Bladder microvascular endothelial cell (primary cell): ENCODE results near the gene KIF26A. TPM values are rescaled to one million over a fixed set of nuclear protein-coding genes. Genes with fewer than 3 reads are reported as not detected.

Source experiments
- total RNA-seq: library from RNA; depleted of rRNA; stranded (reverse); fragments of >200 nt; gene quantifications from 2 replicates; pipeline ENCODE4 v1.2.3, GENCODE V29; 2014

KIF26A gene
- 7.0 and 18.6 TPM in 2 replicates for total RNA-seq

DNA sequence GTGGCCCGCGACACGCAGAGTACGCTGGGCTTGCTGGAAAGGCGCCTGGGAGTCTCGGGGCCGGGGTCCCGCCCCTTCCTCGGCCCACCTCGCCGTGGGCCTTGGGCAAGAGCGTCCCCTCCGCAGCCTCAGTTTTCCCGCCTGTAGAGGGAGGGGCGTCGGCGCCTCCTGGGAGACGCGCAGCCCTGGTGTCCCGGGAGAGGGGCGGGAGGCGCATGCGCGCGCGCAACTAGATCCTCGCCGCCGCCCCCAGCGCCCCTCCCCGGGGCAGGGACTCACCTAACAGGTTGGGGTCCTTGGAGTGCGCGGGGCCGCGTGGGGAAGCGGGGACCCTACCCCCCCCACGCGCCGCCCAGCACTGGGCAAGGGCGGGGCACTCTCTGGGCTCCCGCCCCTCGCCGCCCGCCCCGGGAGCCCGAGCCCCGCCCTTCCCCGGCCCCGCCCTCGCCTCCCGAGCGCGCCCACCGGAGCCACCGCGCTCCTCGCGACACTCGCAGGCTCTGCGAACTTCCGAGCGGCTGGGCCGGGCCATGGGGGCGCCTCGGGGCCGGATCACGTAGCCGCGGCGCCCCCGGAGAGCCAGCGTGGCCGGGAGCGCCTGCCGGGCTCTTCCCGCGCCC, at the start of gene KIF26A:
Gene KIF26A, plus strand, starts transcription at position 490 of the 620 bp plus-strand sequence. CDS start 136 bp downstream, outside the sequence.

Other genes with a start within 250 kb of the KIF26A start
- gene TDRD9, start 210.1 kb upstream of the KIF26A start, total RNA-seq = 0.06 and 0.32 TPM in 2 replicates
- not detected in 2 replicates for gene RD3L, start 196.1 kb upstream of the KIF26A start, total RNA-seq
- gene ASPG, start 52.9 kb upstream of the KIF26A start, total RNA-seq = not detected in 2 replicates